Tibial nerve (tissue), 4 donors: ENCODE measurements around the gene PPM1L. TPM values are rescaled to one million over a fixed set of nuclear protein-coding genes. Genes with fewer than 3 reads are reported as not detected.

ENCODE experiments used
- DNase-seq, 2 donors: peaks; one replicate each; pipeline ENCODE4 v3.0.0-alpha.2; 2019; ENCODE audit warnings: low spot score in 2 of 2
- H3K27ac ChIP-seq, 4 donors: fragments of 200-600 bp; sonication (generic) in 3 of 4; one replicate each; pipeline ENCODE4 v1.5.1; 2017 to 2019; ENCODE audit warnings: mild to moderate bottlenecking in 1 of 4
- H3K27me3 ChIP-seq, 2 donors: fragments of 200-600 bp; sonication (generic) in 1 of 2; one replicate each; pipeline versions ENCODE4 v1.5.1 to v1.6.0; 2017 to 2019
- H3K36me3 ChIP-seq, 3 donors: fragments of 200-600 bp; sonication (generic); one replicate each; pipeline ENCODE4 v1.5.1; 2018 to 2019
- H3K4me1 ChIP-seq, 4 donors: fragments of 200-600 bp; sonication (generic) in 3 of 4; one replicate each; pipeline ENCODE4 v1.5.1; 2017 to 2019
- H3K4me3 ChIP-seq, 4 donors: fragments of 200-600 bp; sonication (generic) in 3 of 4; one replicate each; pipeline ENCODE4 v1.5.1; 2017 to 2019; ENCODE audit warnings: mild to moderate bottlenecking in 1 of 4, moderate library complexity in 1 of 4
- H3K9me3 ChIP-seq, 4 donors: fragments of 200-600 bp; sonication (generic) in 3 of 4; one replicate each; pipeline ENCODE4 v1.5.1; 2017 to 2019
- CTCF ChIP-seq, 5 experiments: fragments of 200-600 bp in 3 of 5; fragments of 450-650 bp in 2 of 5; sonication (generic) in 3 of 5; IDR thresholded peaks; one replicate each; pipeline ENCODE4 v1.5.1; 2016 to 2019; ENCODE audit warnings: antibody characterized with exemption in 5 of 5, mild to moderate bottlenecking in 3 of 5, moderate library complexity in 2 of 5
- EP300 ChIP-seq, 2 donors: sonication (generic); formaldehyde crosslinking; IDR thresholded peaks; one replicate each; pipeline ENCODE4 v1.6.1; 2017; ENCODE audit warnings: antibody characterized with exemption in 2 of 2, mild to moderate bottlenecking in 1 of 2
- POLR2A ChIP-seq, 2 donors: fragments of 450-650 bp; IDR thresholded peaks; one replicate each; pipeline ENCODE4 v1.6.1; 2017; ENCODE audit warnings: antibody characterized with exemption in 2 of 2, mild to moderate bottlenecking in 2 of 2, moderate library complexity in 2 of 2
- WGBS, 2 donors: methylation state at CpG; one replicate each; pipeline ENCODE4 v1.1.5; 2018; 5-methylcytosine and 5-hydroxymethylcytosine counted together
- total RNA-seq, 4 donors: library from RNA; depleted of rRNA; stranded (reverse); fragments of >200 nt; gene quantifications; one replicate each; pipeline ENCODE4 v1.1.0, GENCODE V29; 2016

The PPM1L gene
- total RNA-seq, 4 donors from 2014 or later: 13.2 to 41.0 (median 24.3) TPM

GRCh38 chr3:160927620-160928019, 171.6 kb downstream of the PPM1L start:
- DNase-seq: no peak
- Histone ChIP-seq H3K27me3 (no peaks in the 10 kb centered on the region), H3K4me1 (peaks cover 0 to 10% (median 0%) of the 10 kb centered on the region in 4 donors), H3K9me3 (no peaks in the 10 kb centered on the region), H3K27ac (no peak overlapping the region), H3K4me3 (no peak overlapping the region), H3K36me3 (no peaks in the 10 kb centered on the region)
- TF ChIP-seq POLR2A (IDR thresholded peaks at IDR 0.05) (no peak), CTCF (IDR thresholded peaks at IDR 0.05) (no peak), EP300 (IDR thresholded peaks at IDR 0.05) (no peak)
- WGBS, 2 donors: 81 to 96% methylated on average over 10 of the region's 10 CpGs

- Histone ChIP-seq H3K27me3 (no peaks in the 10 kb centered on the region), H3K4me3 (no peak overlapping the region), H3K27ac (no peak overlapping the region), H3K36me3 (no peaks in the 10 kb centered on the region), H3K9me3 (no peaks in the 10 kb centered on the region), H3K4me1 (peaks cover 0 to 11% (median 0%) of the 10 kb centered on the region in 4 donors)
- no peak for DNase-seq
- WGBS, 2 donors: 87% methylated on average over 5 of the region's 5 CpGs
- no peak for TF ChIP-seq EP300 (IDR thresholded peaks at IDR 0.05)
These were observed 172.2 kb downstream of the PPM1L start for GRCh38 chr3:160928183-160928726.

GRCh38 chr3:160929595-160929994, 173.6 kb downstream of the PPM1L start:
- Histone ChIP-seq H3K9me3 (no peaks in the 10 kb centered on the region), H3K36me3 (no peaks in the 10 kb centered on the region), H3K27ac (no peak overlapping the region), H3K4me1 (peaks cover 0 to 11% (median 0%) of the 10 kb centered on the region in 4 donors), H3K4me3 (no peak overlapping the region), H3K27me3 (no peaks in the 10 kb centered on the region)
- TF ChIP-seq CTCF (IDR thresholded peaks at IDR 0.05) (no peak), POLR2A (IDR thresholded peaks at IDR 0.05) (no peak), EP300 (IDR thresholded peaks at IDR 0.05) (no peak)
- no peak for DNase-seq
- 51 to 52% methylated on average over 2 of the region's 2 CpGs for WGBS, 2 donors

GRCh38 chr3:160931474-160931873, 175.4 kb downstream of the PPM1L start:
- Histone ChIP-seq H3K27ac (no peak overlapping the region), H3K4me3 (no peak overlapping the region), H3K4me1 (peaks cover 0 to 10% (median 0%) of the 10 kb centered on the region in 4 donors), H3K27me3 (no peaks in the 10 kb centered on the region), H3K36me3 (no peaks in the 10 kb centered on the region), H3K9me3 (no peaks in the 10 kb centered on the region)
- TF ChIP-seq CTCF (IDR thresholded peaks at IDR 0.05): no peak
- TF ChIP-seq POLR2A (IDR thresholded peaks at IDR 0.05): no peak
- no peak for TF ChIP-seq EP300 (IDR thresholded peaks at IDR 0.05)
- DNase-seq: no peak

GRCh38 chr3:160935413-160936095, 179.5 kb downstream of the PPM1L start:
- Histone ChIP-seq H3K27ac (no peak overlapping the region), H3K9me3 (no peaks in the 10 kb centered on the region), H3K4me3 (no peak overlapping the region), H3K4me1 (peaks cover 0 to 10% (median 0%) of the 10 kb centered on the region in 4 donors), H3K27me3 (no peaks in the 10 kb centered on the region), H3K36me3 (no peaks in the 10 kb centered on the region)
- TF ChIP-seq POLR2A (IDR thresholded peaks at IDR 0.05) (no peak), CTCF (IDR thresholded peaks at IDR 0.05) (no peak), EP300 (IDR thresholded peaks at IDR 0.05) (no peak)
- WGBS, 2 donors: 71 to 79% methylated on average over 6 of the region's 6 CpGs
- DNase-seq: no peak
